ENCODE data around the gene HDHD3.
"Not testable (repeated sequence)": the region's sequence is repeated elsewhere in the genome, so short reads cannot be mapped to it uniquely, and the experiment has no call there.

The HDHD3 gene

DNA sequence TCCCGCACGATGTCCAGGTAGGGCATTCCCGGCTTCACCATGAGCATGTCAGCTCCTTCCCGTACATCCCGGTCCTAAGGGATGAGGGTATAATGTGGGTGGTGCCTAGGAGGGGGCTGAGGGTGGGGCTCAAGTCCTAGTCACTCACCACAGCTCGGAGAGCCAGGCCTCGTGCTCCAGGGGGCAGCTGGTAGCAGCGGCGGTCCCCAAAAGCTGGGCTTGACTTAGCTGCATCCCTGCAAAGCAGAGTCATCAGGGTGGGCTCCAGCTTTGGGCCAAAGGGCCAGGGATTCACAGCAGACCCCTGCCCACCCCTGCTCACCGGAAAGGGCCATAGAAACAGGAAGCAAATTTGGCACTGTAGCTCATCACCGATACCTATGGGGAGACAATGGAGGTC lies 12.7 kb upstream of the HDHD3 start:
- DNase-seq (ENCODE audit: low spot score): no peak

DNA sequence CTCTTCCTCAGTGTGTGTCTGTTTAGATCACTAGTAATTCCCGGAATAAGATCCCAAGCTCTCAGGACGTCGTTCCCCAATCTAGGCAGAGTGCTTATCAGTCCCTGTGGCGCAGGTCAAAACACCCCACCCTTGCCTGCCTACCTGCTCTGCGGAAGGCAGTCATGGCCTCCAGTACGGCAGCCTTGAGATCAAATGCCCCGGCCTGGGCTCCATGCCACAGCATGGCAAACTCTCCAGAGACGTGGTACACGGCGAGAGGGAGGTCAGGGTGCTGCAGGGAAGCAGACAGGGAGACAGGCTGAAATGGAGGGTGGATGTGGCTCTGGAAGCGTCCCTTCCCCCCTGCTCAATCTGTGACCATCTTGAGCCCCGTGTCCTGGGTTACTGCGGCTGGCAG lies 12.0 kb upstream of the HDHD3 start:
- DNase-seq (ENCODE audit: low spot score): no peak

DNA sequence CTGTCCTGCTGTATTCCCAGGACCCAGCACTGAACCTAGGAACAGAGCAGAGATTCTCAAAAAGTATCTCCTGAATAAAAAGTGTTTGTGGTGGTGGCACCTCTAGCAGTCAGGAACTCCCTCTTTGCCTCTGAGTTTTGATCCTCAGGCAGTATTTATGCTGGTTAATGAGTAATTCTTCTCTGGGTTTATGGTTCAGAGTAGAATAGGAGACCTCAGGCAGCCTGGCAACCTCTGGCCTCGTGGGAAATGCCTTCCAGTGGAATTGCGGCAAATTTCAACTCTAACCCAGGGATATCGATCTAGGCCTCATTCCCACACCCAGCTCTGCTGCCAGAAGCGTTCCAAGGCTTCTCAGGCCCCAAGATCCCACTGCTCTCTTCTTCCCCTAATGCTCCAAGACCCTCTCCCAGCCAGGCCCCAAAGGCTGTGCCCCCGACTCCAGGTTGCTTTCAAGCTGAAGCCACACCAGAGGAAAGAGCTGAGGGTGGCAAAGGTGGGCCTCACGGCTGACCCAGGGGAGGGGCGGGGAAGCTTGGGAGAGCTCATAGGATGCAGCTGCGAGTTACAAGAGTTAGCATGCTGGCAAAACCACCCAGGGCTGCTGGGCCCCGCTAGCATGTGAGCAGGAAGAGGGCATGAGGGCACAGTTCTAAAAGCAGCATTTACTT lies 10.9 kb upstream of the HDHD3 start:
- no peak for DNase-seq (ENCODE audit: low spot score)

DNA sequence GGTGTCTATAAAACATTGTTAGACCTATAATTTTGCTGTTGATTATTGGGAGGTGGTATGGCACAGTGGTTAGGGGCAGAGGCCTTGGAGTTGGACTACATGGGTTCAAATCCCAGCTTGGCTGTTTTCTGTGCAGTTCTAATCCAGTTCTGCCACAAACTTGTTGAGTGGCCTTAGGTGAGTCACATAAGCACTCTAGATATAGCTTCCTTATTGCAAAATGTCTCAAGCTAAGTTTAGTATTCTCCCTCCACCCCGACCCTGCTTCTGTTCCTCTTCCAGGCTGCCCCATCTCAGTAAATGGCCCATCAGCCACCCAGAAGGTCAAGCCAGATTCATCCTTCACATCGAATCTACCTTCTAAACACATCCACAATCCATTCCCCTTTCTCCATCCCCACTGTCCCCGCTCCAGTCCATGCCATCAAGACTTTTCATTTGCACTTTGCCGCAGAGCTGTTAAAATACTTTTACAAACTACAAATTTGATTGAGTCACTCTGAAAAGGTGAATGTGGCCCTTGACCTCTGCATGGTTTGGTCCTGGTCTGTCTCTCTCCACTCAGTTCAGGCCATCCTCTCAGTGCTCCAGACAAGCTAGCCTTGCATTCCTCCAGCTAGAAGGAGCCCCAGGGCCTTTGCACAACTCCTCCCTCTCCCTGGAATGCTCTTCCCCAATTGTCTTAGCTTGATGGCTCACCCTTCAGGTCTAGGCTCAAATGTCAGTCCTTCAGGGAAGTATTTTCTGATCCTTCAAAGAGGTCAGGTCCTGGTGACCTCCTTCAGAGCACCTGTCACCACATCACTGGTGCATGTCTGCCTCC lies 10.0 kb upstream of the HDHD3 start:
- no peak for DNase-seq (ENCODE audit: low spot score)

DNA sequence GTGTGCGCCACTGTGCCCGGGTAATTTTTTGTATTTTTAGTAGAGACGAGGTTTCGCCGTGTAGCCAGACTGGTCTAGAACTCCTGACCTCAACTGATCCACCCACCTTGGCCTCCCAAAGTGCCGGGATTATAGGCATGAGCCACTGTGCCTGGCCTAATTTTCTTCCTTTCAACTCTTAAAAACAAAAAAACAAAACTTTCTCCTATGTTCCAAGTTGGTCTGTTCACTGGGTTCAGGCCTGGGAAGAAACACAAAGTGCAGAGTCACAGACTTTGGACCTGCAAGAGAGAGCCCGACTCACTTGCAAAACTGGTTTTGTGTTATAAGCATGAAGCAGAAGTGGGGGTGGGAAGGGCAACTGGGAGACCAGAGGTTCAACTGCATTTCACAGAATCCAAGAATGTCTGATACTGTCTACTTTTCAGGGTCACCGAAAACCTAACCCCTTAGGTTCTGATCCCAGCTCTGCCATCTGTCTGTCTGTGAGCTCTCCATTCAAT lies 5.2 kb upstream of the HDHD3 start:
- no peak for DNase-seq (ENCODE audit: low spot score)

DNA sequence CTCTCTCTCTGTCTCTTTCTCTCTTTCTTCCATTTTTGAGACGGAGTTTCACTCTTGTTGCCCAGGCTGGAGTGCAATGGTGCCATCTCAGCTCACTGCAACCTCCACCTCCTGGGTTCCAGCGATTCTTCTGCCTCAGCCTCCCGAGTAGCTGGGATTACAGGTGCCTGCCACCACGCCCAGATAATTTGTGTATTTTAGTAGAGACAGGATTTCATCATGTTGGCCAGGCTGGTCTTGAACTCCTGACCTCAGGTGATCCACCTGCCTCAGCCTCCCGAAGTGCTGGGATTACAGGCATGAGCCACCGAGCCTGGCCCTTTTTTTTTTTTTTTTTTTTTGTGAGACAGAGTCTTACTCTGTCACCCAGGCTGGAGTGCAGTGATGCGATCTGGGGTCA lies 4.7 kb upstream of the HDHD3 start:
- not testable (repeated sequence) for DNase-seq (ENCODE audit: low spot score)

DNA sequence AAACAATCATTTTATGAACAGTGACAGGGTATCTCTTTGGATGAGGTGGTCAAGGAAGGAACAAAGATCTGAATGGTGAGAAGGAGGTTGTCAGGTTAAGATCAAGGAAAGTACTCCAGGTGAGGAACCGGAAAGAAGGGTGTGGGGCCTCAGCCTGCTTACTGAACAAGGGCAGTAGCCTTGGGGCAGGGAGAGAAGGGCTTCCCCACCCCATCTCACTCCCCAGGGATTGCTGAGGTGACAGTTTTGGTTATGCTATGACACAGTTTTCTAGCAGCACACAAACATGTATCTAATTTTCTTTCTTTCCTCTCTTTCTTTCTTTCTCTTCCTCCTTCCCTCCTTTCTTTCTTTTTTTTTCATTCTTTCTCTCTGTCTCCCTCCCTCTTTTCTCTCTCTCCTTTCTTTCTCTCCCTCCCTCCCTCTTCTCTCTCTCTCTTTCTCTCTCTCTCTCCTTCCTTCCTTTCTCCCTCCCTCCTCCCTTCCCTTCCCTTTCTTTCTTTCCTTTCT lies 4.1 kb upstream of the HDHD3 start:
- DNase-seq (ENCODE audit: low spot score): no peak

DNA sequence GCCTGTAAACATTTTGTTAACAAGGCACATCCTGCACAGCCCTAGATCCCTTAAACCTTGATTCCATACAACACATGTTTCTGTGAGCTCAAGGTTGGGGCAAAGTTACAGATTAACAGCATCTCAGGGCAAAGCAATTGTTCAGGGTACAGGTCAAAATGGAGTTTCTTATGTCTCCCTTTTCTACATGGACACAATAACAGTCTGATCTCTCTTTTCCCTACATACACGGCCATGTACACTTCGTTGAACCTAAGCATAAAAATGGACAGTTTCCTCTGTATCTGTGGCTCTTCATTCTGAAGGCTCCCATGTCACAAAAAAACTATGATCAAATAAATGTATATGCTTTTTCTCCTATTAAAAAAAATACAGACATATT lies 3.0 kb upstream of the HDHD3 start:
- DNase-seq (ENCODE audit: low spot score): not testable (repeated sequence)

DNA sequence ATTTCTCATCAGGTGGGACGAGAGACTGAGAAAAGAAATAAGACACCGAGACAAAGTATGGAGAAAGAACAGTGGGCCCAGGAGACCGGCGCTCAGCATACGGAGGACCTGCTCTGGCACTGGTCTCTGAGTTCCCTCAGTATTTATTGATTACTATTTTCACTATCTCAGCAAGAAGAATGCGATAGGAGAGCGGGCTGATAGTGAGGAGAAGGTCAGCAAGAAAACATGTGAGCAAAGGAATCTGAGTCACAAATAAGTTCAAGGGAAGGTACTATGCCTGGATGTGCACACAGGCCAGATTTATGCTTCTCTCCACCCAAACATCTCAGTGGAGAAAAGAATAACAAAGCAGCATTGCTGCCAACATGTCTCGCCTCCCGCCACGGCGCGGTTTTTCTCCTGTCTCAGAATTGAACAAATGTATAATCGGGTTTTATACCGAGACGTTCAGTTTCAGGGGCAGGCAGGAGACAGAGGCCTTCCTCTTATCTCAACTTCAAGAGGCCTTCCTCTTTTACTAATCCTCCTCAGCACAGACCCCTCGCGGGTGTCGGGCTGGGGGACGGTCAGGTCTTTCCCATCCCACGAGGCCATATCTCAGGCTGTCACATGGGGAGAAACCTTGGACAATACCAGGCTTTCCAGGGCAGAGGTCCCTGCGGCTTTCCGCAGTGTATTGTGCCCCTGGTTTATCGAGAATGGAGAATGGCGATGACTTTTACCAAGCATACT lies 2.5 kb upstream of the HDHD3 start:
- not testable (repeated sequence) for DNase-seq (ENCODE audit: low spot score)

DNA sequence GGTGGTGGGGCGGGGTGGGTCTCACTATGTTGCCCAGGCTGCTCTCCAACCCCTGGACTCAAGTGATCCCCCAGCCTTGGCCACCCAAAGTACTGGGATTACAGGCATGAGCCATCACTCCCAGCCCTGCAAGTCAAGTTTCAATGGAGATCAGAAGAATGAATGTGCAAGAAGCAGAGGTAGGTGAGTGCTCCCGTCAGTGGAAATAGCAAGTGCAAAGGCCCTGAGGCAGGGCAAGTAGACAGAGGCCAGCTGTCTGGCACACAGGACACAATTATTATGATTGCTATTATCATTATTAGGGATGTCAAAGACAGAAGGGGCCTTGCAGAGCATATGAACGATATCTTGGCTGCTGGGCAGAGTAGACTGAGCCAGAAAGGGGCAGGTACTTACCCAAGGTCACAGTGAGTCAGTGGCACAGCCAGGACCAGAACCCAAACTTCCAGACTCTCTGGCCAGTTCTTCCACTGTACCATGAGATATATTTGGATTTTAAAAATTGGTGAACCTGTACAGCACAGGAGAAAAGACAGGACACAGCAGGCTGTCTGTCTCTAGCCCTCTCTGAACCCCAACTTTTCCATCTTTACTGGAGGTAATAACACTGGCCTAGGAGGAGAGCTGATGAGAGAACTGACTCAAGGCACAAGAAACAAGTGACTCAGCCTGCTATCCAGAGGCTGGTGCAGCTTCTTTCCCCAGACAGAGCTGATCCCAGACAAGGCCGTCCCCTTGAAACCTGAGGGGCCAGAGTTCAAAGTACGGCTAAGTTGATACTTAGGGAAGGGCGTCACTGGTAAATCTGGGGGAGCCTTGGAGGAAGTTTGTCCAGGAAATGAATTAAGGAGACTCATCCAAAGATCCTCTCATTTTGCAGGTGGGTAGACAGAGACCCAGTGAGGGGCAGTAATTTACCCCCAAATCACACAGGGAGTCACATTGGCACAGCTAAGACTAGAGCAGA lies 1.4 kb downstream of the HDHD3 start:
- no peak for DNase-seq (ENCODE audit: low spot score)

DNA sequence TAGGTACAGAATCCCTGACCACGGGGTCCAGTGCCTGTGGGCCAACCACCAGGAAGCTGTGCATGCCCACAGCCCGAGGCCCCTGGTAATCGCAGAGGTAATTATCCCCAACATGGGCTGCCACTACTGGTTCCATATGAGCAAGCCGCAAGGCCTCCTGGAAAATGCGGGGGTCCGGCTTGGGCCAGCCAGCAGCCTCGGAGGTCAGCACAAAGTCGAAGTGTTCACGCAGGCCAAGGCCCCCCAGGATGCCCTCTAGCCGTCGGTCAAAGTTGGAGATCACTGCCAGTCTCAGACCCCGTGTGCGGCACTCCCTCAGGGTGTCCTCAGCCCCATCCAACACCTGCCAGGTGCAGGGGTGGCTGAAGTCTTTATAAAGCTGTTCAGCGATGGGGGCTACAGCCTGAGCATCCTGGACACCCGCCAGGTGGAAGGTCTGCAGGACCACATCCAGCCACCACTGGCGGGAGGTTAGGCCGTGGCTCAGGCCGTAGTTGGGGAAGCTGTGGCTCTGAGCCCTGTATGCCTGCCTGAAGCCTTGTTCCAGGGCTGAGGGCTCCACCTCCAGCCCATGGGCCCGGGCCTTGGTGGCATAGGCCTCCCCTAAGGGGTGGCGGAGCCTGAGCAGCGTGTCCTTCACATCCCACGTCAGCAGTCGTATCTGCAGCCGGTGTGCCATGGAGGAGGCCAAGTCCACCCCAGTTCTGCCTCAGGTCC lies 3.0 kb downstream of the HDHD3 start:
- DNase-seq (ENCODE audit: low spot score): no peak

DNA sequence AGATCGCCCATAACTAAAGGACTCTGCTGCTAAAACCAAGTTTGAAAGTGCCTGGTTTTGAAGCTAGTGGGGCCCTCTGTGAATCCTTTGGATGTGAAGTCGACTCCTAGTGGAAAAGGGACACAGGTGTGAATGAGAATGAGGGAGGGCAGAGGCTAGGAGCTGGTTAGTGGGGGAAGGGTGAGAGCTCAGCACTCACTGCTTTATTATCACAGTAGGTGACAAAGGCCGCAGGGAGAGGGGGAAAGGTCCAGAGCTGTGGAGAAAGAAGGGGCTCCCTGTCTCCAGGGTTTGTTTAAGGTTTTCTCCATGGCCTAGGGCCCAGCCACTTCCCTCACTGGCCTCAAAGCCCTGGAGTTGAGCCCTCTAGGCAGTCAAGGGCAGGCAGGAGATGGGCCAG lies 3.5 kb downstream of the HDHD3 start:
- DNase-seq (ENCODE audit: low spot score): no peak

DNA sequence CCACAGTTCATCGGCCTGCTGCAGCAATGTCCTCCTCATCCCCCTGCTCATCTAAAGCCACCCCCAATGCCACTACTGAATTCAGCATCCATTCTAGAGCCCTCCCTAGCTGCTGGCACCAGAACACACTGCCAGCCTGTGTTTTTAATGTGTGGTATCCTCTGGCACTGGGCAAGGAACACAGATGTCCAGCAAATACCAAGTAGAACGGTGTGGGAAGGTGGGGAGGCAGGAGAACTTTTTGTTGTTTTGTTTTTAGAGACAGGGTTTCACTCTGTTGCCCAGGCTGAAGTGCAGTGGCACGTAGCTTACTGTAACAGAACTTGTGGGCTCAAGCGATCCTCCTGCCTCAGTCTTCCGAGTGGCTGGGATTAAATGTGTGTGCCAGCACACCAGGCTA lies 4.7 kb downstream of the HDHD3 start:
- DNase-seq (ENCODE audit: low spot score): no peak

DNA sequence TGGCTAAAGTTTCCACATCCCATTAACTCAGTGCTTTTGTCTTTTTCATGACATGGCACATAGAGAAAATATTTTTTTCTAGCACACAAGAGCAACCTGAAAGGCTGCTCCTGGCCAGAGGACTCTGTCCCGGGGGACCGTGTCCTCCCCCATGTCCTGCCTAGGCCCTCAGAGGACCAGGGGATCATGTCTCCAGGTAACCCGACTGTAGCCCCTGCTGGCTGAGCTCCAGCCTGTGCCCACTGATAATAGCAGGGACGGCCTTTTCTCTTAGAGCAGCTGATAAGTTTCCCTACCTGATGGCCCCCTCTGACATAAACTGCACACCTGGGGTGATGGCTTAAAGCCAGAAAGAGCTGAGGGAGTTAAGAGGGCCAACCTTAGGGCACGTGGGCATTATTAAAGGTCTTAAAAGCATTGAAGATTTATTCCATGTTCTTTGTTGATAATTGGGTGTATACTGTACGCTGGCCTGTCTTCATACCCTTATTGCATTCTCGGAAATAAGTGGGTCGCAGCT lies 5.9 kb downstream of the HDHD3 start:
- no peak for DNase-seq (ENCODE audit: low spot score)

DNA sequence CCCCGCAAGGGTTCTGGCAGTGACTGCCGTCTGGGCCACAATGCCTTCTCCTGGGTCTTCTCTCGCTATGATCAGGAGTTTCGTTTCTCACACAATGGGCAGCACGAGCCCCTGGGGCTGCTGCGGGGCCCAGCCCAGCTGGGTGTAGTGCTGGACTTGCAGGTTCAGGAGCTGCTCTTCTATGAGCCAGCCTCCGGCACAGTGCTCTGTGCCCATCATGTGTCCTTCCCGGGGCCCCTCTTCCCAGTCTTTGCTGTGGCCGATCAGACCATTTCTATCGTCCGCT lies 7.0 kb downstream of the HDHD3 start:
- DNase-seq (ENCODE audit: low spot score): no peak

DNA sequence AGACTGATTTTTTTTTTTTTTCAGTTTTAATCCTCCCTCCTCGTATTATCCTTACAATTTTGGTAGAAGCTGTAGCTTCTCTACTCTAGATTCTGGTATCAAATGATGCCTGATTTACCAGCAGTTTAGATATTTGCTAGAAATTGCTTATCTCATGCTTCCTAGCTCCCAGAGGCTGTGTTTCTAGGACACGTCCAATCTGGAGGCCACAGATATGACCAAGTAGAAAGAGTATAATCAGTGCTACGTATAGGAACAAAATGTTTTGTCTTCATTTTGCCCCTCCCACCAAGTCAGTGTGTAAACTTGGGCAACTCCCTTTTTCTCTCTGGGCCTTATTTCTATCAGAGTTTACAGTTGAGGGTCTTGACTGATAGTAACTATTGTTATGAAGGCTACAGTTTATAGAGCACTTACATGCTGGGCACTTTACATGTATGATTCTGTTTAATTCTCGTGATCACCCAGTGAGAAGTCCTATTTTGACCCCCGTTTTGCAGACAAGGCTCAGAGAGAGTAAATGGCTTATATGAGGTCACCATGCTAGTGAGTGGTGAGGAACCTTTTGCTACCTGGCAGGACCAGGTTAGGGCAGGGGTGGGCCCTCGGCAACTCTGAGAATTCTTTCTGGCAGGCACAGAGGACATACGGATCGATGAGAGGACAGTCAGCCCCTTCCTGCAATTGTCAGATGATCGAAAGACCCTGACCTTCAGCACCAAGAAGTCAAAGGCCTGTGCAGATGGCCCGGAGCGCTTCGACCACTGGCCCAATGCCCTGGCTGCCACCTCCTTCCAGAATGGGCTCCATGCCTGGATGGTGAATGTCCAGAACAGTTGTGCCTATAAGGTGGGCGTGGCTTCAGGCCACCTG lies 7.6 kb downstream of the HDHD3 start:
- DNase-seq (ENCODE audit: low spot score): no peak

DNA sequence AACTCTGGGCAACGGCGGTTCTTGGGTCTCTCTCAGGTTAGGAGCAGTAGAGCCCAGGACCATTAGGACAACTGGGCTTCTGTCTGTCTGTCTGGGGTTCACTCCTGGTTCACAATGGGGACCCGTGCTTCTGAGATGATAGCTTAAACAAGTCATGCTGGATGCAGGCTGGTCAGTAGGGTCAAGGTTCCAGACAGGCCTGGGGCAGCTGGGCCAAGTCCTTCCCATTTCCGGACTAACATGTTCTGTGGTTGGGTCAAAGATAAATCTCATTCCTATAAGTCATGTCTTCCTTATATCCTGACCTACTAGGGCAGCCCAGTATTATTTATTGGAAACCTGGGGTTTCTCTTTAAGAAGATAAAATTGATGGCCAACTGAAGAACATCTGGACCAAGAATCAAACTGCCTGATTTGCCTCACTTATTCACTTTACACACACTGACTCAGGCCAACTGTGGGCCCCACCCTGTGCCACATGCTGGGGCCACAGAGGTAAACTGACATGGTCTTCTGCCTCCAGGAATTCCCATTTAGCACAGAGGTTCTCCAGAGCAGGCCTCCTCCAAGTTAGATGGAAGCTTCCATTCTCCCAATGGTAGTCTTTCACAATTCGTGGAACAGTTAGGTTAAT lies 8.3 kb downstream of the HDHD3 start:
- no peak for DNase-seq (ENCODE audit: low spot score)

DNA sequence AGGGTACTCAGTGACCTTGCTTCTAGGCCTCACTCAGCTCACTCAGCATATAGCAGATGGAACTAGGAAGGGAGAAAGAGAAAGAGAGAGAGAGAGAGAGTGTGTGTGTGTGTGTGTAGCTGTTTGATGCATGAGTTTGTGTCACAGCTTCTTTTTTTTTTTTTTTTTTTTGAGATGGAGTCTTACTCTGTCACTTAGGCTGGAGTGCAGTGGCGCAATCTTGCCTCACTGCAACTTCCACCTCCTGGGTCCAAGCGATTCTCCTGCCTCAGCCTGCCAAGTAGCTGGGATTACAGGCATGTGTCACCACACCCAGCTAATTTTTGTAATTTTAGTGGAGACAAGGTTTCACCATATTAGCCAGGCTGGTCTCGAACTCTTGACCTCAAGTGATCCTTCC lies 11.1 kb downstream of the HDHD3 start:
- DNase-seq (ENCODE audit: low spot score): not testable (repeated sequence)

DNA sequence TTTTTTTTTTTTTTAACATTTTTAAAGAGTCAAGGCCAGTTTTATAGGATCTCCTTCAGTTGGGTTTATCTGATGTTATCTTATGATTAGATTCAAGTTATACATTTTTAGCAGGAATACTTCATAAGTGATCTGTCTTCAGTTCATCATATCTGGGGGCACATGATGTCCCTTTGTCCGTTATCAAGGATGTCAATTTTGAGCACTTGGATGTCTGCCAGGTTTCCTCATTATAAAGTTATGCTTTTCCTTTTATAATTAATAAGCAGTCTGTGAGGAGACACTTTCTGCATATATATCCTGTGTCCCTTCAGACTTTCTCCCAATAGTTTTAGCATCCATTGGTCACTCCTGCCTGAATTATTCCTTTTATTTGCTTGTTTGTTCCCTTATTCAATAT lies 11.8 kb downstream of the HDHD3 start:
- DNase-seq (ENCODE audit: low spot score): no peak

Data from NAMALWA (cell line).